ENCODE data around the gene SLC23A3. TPM values are rescaled to one million over a fixed set of nuclear protein-coding genes. Genes with fewer than 3 reads are reported as not detected.

Gene SLC23A3
- polyA plus RNA-seq, 10 donors = 0.57 to 2.3 (median 1.2) TPM

DNA sequence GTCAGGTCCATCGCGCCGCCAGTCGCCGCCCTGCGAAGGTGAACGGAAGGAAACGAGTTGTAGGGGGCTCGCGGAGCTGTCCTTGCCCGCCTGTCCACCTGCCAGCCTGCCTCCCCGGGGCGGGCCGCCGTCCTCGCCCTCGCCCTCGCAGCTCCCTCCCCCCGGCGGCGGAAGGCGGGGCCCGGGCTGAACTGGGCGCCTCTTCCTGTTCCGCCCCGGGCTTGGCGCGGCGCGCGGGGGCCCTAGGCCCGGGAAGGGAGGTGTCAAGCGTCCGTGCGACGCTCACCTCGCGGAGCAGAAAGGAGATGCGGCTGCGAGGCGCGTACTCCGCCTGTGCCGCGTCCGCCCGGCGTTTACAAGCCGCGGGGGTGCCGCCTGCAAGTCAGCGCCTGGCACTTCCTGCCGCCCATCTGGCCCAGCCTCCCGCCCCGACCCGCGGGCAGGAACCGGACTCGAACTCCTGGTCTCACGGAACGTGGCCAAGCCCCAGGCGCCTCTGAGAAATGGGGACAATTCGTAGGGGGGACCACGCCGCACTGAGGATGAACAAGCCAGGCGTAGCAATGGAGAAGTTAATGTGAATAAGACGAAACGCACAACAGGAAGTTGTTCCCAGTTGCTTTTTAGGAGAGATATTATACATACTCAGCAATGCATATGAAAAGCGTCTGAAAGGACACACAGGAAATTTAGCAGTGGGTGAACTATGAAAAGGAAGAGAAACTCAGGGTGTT lies 7.2 kb upstream of the SLC23A3 start, which contains the start of gene CNPPD1:
TSS of gene CNPPD1 (minus strand) at position 108 of the 734 bp plus-strand sequence. CDS start at position 11, 97 bp downstream.
- peak; percentile 85 to 95 (median 91) for DNase-seq

GRCh38 chr2:219175928-219176817 lies 6.3 kb upstream of the SLC23A3 start:
- DNase-seq = peak in 2 of 3 donors; percentile 16 to 19

GRCh38 chr2:219175486-219175885 lies 5.7 kb upstream of the SLC23A3 start:
- no peak for DNase-seq

DNA sequence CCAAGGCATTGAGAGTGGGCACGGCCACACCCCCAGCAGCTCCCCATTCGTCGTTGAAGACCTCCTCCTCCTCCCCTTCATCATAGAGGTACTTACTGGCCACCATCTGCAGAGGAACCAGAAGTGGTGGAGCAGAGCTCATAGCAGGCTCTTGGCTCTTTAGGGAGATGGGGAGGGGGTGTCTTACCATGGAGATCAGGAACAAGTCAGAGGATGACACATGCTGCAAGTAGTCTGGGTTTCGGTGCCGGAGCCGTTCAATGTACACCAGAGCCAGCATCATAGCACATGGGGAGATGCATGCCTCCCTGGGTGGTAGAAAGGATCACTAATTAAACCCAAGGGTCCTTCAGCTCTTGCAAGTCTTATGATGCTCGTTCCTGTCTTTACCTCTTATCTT lies 5.0 kb upstream of the SLC23A3 start:
- DNase-seq = no peak

DNA sequence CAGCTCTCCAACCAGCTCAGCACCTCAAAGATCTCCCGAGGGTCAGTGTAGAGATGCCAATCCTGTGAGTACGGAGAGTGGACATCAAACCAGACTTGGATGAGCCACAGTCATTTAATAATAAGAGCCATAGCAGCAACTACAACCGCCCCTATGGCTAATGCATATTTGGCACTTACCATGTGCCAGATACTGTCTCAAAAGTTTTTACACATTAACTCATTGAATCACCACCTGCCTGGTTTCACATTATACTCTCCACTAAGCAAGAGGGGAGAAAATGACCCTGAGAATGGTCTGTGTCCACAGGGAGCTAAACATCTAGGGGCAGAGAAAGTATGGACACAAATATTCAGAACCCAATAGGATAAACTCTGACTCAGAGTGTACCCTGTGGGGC lies 4.3 kb upstream of the SLC23A3 start:
- DNase-seq = no peak

DNA sequence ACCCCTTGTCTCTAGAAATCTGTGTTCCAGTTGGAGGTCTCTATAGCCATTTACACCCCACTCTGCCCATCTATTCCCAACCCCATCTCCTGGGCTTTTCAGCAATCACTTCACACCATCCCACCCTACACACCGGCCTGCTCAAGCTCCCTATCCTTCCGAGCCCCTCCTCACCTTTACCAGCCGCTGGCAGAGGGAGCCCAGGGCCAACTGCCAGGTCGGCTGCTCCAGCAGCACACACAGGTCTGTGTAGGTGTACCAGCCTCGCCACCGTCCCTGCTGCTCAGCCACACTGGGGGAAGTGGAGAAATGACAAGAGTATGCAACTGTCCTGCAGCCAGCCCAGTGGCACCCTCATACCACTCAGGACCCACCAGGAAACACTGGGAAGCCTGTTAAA lies 3.3 kb upstream of the SLC23A3 start:
- no peak for DNase-seq

DNA sequence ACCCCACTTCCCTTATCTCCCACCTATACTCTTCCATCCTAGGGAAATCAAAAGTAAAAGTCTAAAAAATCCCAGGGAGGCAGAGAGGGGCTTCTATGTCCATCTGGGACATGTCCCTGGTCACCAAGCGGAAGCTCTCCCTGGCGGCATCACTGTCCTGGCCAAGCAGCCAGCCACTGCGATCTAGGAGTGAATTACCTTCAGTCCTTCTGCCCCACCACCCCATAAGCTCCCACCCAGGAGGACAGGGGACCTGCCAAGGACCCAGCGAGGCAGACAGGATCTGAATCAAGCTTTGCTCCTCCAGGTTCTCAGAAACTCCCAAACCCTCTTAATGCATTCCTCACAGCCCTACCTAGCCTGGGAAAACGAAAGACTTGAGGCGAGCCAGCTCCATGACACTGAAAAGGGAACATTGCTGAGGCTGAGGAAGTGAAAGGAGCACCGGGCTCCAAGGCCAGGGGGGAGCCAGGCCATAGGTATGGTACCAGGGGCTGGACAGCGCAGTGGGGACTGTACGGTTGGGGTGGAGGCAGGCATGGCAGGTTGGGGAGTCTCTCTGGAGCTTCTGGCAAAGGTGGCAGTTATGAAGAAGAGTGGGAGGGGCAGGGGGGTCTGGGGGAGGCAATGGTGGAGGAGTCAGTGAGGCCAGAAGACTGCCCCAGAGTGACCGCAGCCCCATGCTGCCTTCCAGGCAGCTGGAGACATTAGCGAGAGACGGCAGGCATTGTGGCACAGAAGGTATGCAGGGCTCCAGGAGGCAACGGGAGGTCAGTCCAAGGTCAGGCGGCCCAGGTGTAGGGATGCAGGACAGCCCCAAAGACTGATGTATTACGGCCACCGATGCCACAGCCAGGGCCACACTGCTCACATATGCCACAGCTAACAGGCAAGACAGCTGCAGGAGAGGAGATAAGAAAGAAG lies 2.7 kb upstream of the SLC23A3 start:
- no peak for DNase-seq

- peak; percentile 30 to 58 (median 57) for DNase-seq
These were observed 1.4 kb upstream of the SLC23A3 start for GRCh38 chr2:219171231-219171651.

DNA sequence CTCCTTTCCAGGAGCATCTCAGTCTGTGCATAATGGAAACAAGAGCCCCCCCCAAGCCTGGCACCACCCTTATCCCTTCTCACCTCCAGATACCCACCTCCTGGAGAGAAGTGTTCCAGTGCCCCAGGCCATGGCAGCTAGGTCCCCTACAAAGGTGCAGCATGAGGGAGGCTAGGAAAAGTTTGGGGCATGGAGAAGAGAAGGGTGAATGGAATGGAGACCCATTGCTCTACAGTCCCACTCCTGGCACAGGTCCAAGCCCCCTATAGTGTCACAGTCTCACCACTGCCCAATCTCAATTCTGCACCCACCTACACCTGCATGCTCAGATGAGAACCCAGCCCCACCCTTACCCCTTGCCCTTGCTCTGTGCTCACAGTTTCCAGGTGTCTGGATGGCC lies 897 bp downstream of the SLC23A3 start:
- DNase-seq = no peak

GRCh38 chr2:219168526-219168925 lies 1.3 kb downstream of the SLC23A3 start:
- DNase-seq = no peak

- DNase-seq = no peak
These were observed 1.8 kb downstream of the SLC23A3 start for GRCh38 chr2:219167997-219168396.

DNA sequence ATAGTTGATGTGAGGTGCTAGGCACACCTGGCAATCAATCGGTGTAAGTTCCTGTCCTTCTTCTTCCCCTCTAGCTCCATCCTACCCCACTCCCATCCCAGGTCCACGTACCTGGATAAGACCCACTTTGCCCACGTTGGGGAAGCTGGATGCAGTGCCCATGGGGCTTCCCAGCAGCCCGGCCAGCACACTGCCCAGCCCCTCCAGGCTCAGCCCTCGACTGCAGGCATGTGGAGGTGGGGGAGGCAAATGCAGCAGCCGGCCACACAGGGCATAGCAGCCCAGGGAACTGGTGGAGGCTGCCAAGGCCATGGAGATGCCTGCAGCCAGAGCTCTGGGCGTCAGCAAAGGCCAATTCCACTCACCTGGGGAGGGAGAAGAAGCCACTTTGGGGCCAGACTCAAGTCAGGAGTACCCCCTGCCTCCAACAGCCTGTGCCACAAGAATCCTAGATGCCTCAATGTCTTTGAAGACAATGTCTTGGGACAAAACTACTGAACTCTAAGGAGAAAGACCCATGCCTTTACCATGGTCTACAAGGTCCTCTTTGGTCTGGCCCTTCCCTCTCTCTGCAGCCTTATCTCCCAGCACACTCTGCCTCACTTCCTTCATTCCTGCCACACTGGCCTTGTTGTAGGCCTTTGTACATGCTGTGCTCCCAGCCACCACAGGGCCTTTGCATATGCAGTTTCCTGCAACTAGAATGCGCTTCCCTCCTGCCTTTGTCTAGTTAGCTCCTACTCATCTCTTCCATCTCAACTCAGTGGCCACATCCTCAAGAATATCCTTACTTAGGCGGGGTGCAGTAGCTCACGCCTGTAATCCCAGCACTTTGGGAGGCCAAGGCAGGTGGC lies 4.5 kb downstream of the SLC23A3 start:
- no peak for DNase-seq

DNA sequence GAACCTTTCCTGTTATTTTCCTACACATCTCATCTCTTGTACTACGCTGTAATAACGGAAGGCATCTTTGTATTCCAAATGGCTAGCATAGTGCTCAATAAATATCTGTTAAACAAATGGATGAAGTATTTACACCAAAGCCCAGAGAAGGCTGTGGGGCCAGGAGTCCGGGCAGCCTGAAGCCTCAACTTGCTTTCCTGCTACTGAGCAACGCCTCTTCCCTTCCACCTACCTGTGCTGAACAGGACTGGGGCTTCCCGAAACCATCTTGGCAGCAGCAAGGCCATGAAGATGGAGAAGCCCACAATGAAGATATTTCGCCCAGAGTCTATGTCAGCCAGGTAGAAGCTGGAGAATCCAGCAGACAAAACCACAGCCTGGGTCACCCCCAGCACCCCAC lies 6.7 kb downstream of the SLC23A3 start:
- no peak for DNase-seq

GRCh38 chr2:219161097-219161496 lies 8.7 kb downstream of the SLC23A3 start:
- no peak for DNase-seq

DNA sequence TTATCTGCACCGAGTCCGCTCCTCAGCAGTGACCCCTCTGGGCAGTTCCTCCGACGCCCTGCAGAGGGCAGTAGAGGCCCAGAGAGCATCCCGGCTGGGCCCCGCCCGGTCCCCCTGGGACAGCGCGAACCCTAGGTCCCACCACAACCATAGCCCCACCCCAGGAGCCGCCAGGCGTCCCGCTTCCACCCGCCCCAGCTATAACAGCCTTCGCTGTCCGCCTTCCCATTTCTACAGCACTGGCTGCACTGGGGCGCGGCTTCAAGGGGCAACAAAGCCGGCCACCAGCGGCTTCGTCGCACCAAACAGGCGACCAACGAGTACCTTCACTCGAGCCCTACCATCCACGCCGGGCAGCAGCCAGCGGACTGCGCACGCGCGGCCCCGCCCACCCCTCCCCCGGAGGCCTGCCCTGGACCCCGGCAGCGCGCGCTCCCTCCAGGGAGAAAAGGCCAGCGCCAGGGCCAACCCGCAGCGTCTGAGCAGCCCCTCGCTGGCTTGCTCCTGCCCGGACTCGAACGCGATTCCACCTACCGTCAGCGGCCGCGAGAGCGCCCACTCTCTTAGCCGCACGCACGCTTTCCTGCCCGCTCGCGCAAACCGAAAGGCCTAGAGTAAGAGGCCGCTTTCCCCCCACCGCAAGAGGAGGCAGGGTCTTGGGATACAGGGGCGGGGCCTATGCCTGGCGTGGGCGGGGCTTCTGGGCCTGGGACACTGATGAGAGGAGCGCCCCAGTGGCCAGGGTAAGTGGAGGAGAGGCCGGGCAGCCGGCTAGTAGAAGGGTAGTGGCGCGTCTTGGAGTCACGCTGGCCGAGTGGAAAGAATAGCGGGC lies 9.4 kb downstream of the SLC23A3 start, which contains the start of gene NHEJ1:
TSS of gene NHEJ1 (minus strand) at position 630 of the 832 bp plus-strand sequence. CDS start 2,453 bp downstream, outside the sequence.
- DNase-seq = peak; percentile 90 to 98 (median 93)

DNA sequence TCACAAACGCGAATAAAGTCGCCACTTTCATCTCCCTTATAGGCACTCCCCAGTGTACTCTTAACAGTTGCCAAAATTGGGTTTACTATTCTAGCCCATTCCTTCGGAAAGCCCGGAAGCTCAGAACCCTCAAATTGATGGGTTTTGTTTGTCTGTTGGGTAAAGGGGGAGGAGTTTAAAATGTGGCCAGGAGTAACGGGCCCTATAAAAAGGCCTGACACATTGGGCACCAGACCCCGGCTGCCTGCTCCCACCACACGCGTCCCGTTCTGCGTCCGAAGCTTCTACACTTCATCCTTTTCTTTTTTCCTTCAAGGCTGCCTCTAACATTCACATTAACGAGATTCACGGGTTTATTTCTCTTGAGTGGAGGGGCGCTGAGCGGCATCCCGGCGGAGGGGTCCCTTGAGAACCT lies 10.1 kb downstream of the SLC23A3 start:
- no peak for DNase-seq

DNA sequence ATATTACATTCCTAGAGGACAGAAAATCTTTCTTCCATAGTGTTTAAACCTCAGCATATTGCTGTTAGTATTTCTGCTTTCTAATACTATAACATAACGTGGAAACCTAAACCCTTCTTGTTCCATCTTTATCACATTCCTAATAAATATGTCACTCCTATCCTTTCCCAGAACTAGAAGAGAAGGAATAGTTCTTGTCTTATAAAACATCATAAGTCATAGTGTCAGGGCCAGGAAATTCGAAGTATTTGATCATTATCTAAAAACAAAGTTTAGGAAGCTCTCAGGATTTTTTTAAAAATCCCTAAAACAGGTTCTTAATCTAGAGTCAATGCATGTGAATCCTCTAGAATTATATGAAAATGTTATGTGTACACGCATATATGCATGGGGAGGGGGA lies 11.2 kb downstream of the SLC23A3 start:
- no peak for DNase-seq

DNA sequence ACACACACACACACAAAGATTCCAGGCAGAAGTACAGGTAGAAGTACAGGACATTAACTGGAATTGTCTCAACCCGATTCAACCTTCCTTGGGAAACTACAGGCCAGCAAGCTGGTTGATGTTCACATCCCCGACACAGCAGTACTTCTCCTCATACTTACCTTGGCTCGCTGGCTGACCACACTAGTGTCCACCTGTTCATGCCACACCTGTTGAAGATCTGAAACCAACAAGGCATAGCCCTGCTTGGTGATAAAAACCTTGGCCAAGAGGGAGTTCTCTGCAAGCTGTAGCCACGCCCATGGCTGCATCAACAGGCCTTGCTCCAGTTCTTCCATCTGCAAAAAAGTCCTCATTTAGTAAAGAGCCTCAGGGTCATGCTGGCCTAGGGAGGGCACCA lies 11.8 kb downstream of the SLC23A3 start:
- no peak for DNase-seq

DNA sequence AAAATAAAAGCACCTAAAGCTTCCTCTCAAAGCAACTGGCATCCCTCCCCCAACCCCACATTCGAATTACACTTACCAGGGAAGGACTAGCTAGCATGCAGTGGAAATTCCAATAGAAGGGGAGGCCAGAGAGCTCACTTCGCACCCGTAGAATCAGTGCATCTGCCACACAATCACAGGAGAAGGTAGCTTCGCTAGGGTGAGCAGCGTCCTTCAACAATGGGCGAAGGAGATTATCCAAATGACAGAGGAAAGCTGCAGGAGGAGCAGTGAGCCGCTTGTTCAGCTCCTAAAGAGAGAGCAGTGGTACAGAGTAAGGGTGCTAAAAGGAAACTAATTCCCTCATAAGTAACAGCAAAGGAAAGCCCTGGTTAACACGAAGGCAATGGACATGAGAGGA lies 12.4 kb downstream of the SLC23A3 start:
- no peak for DNase-seq
